Neural cell (in vitro differentiated cells): ENCODE data around the gene NECAP2. TPM values are rescaled to one million over a fixed set of nuclear protein-coding genes. Genes with fewer than 3 reads are reported as not detected.

Experiments used
- H2AFZ ChIP-seq: fragments of 200-600, 300-800 bp; sonication (generic), shearing (Covaris generic); 2 replicates; pipeline ENCODE4 v1.6.0; 2014; ENCODE audit warnings: low read depth, mild to moderate bottlenecking, antibody characterized with exemption, low read length, moderate library complexity
- H3F3A ChIP-seq: fragments of 200-600 bp; shearing (Covaris generic); 2 replicates; pipeline ENCODE4 v1.6.1; 2016; ENCODE audit warnings: mild to moderate bottlenecking, moderate library complexity, mixed read lengths, antibody characterized with exemption, low read length; ENCODE audit not compliant: insufficient read depth, poor library complexity, severe bottlenecking
- H3K27ac ChIP-seq: fragments of 200-600, 300-800 bp; sonication (generic), shearing (Covaris generic); 2 replicates; pipeline ENCODE4 v1.5.1; 2014; ENCODE audit warnings: mild to moderate bottlenecking, low read length, moderate library complexity
- H3K27me3 ChIP-seq: fragments of 300-800, 200-600 bp; sonication (generic), shearing (Covaris generic); 2 replicates; pipeline ENCODE4 v1.6.0; 2014; ENCODE audit warnings: mild to moderate bottlenecking, low read depth, low read length, moderate library complexity; ENCODE audit not compliant: insufficient read depth
- H3K36me3 ChIP-seq: fragments of 300-800, 200-600 bp; sonication (generic), shearing (Covaris generic); 2 replicates; pipeline ENCODE4 v1.5.1; 2014; ENCODE audit warnings: mild to moderate bottlenecking, antibody characterized with exemption, low read length, moderate library complexity; ENCODE audit not compliant: insufficient read depth
- H3K4me2 ChIP-seq: fragments of 300-800, 200-600 bp; sonication (generic), shearing (Covaris generic); 2 replicates; pipeline ENCODE4 v1.6.0; 2014; ENCODE audit warnings: mild to moderate bottlenecking, low read length
- H3K4me3 ChIP-seq: fragments of 300-800, 200-600 bp; sonication (generic), shearing (Covaris generic); 2 replicates; pipeline ENCODE4 v1.5.1; 2014; ENCODE audit warnings: mild to moderate bottlenecking, low read length, moderate library complexity
- H3K79me2 ChIP-seq: fragments of 200-600 bp; shearing (Covaris generic); replicated peaks from 2 replicates; pipeline ENCODE4 v1.6.0; 2014; ENCODE audit warnings: mild to moderate bottlenecking, low read length, moderate library complexity; ENCODE audit not compliant: insufficient read depth
- H3K9ac ChIP-seq: fragments of 300-800, 200-600 bp; sonication (generic), shearing (Covaris generic); 2 replicates; pipeline ENCODE4 v1.6.1; 2016; ENCODE audit warnings: mild to moderate bottlenecking, low read length, mixed read lengths
- H3K9me2 ChIP-seq: fragments of 200-600 bp; shearing (Covaris generic); 2 replicates; pipeline ENCODE4 v1.6.1; 2016; ENCODE audit warnings: mild to moderate bottlenecking, low read length, mixed read lengths; ENCODE audit not compliant: insufficient read depth
- H3K9me3 ChIP-seq: fragments of 200-600, 300-800 bp; sonication (generic), shearing (Covaris generic); 2 replicates; pipeline ENCODE4 v1.6.1; 2016; ENCODE audit warnings: mild to moderate bottlenecking, mixed run types, low read length, moderate library complexity, mixed read lengths
- H4K20me1 ChIP-seq: fragments of 200-600 bp; shearing (Covaris generic); 2 replicates; pipeline ENCODE4 v1.6.1; 2016; ENCODE audit warnings: mild to moderate bottlenecking, mixed run types; ENCODE audit not compliant: insufficient read depth
- CTCF ChIP-seq: fragments of 450-650 bp; IDR thresholded peaks from 2 replicates; pipeline ENCODE4 v1.5.1; 2014; ENCODE audit warnings: antibody characterized with exemption, mild to moderate bottlenecking, moderate library complexity; ENCODE audit not compliant: poor library complexity, severe bottlenecking
- EP300 ChIP-seq: fragments of 450-650 bp; conservative IDR thresholded peaks from 2 replicates; pipeline ENCODE4 v1.6.1; 2014; ENCODE audit warnings: antibody characterized with exemption, mild to moderate bottlenecking, moderate library complexity; ENCODE audit not compliant: poor library complexity, severe bottlenecking
- EZH2 ChIP-seq: fragments of 200-600, 300-800 bp; shearing (Covaris generic), sonication (generic); IDR thresholded peaks from 2 replicates; pipeline ENCODE4 v1.6.1; 2014; ENCODE audit warnings: antibody characterized with exemption, low read length, borderline replicate concordance, mild to moderate bottlenecking; ENCODE audit not compliant: insufficient read depth, poor library complexity, severe bottlenecking
- MXI1 ChIP-seq: fragments of 450-650 bp; conservative IDR thresholded peaks from 2 replicates; pipeline ENCODE4 v1.6.1; 2014; ENCODE audit warnings: antibody characterized with exemption, mild to moderate bottlenecking; ENCODE audit not compliant: poor library complexity, severe bottlenecking
- POLR2AphosphoS5 ChIP-seq: IDR thresholded peaks from 2 replicates; pipeline ENCODE4 v1.6.1; 2012
- RAD21 ChIP-seq: fragments of 450-650 bp; conservative IDR thresholded peaks from 2 replicates; pipeline ENCODE4 v1.6.1; 2014; ENCODE audit warnings: antibody characterized with exemption, mild to moderate bottlenecking, moderate library complexity
- REST ChIP-seq: IDR thresholded peaks from 2 replicates; pipeline ENCODE4 v1.6.1; 2012; ENCODE audit warnings: borderline replicate concordance
- SMC3 ChIP-seq: fragments of 450-650 bp; conservative IDR thresholded peaks from 2 replicates; pipeline ENCODE4 v1.6.1; 2014; ENCODE audit warnings: antibody characterized with exemption, mild to moderate bottlenecking, moderate library complexity; ENCODE audit not compliant: poor library complexity
- TAF1 ChIP-seq: IDR thresholded peaks from 2 replicates; pipeline ENCODE4 v1.6.1; 2012; ENCODE audit warnings: low read depth
- polyA plus RNA-seq: library from polyadenylated mRNA; depleted of rRNA; stranded (reverse); fragments of >200 nt; gene quantifications from 2 replicates; pipeline ENCODE4 v1.2.3, GENCODE V29; 2014

NECAP2 gene
- polyA plus RNA-seq, 1 donor from 2014 or later = 80.2 TPM

GRCh38 chr1:16445052-16445451 is 4.5 kb downstream of the NECAP2 start:
- H3K4me2 ChIP-seq = no peak overlapping the region
- no peaks in the 10 kb centered on the region for H3F3A ChIP-seq
- H3K27ac ChIP-seq = no peak overlapping the region
- H3K79me2 ChIP-seq = peaks cover 29% of the 10 kb centered on the region
- H3K9me2 ChIP-seq = no peaks in the 10 kb centered on the region
- no peaks in the 10 kb centered on the region for H3K9me3 ChIP-seq
- no peak overlapping the region for H3K9ac ChIP-seq
- TF ChIP-seq POLR2AphosphoS5 = no peak
- TF ChIP-seq RAD21 = no peak
- no peak for TF ChIP-seq EP300
- TF ChIP-seq REST = no peak
- no peak for TF ChIP-seq CTCF
- TF ChIP-seq MXI1 = no peak
- no peak for TF ChIP-seq EZH2
- TF ChIP-seq SMC3 = no peak
- no peak for TF ChIP-seq TAF1
- H3K36me3 ChIP-seq = no peaks in the 10 kb centered on the region
- H2AFZ ChIP-seq = no peak overlapping the region
- no peaks in the 10 kb centered on the region for H4K20me1 ChIP-seq
- H3K4me3 ChIP-seq = no peak overlapping the region
- no peaks in the 10 kb centered on the region for H3K27me3 ChIP-seq

GRCh38 chr1:16446116-16446515 is 5.6 kb downstream of the NECAP2 start:
- H3K4me3 ChIP-seq = no peak overlapping the region
- TF ChIP-seq CTCF (no peak), MXI1 (no peak), SMC3 (no peak), REST (no peak), TAF1 (no peak), RAD21 (no peak), POLR2AphosphoS5 (no peak), EZH2 (no peak), EP300 (no peak)
- H3K4me2 ChIP-seq = no peak overlapping the region
- peaks cover 25% of the 10 kb centered on the region for H3K79me2 ChIP-seq
- H3K9me2 ChIP-seq = no peaks in the 10 kb centered on the region
- H4K20me1 ChIP-seq = no peaks in the 10 kb centered on the region
- no peak overlapping the region for H3K9ac ChIP-seq
- no peaks in the 10 kb centered on the region for H3K36me3 ChIP-seq
- no peaks in the 10 kb centered on the region for H3K27me3 ChIP-seq
- no peak overlapping the region for H2AFZ ChIP-seq
- no peaks in the 10 kb centered on the region for H3K9me3 ChIP-seq
- H3F3A ChIP-seq = no peaks in the 10 kb centered on the region
- no peak overlapping the region for H3K27ac ChIP-seq
